T-helper 17 cell (primary cell): ENCODE data around the gene NGFR. TPM values are rescaled to one million over a fixed set of nuclear protein-coding genes. Genes with fewer than 3 reads are reported as not detected.
"Not testable (repeated sequence)": the region's sequence is repeated elsewhere in the genome, so short reads cannot be mapped to it uniquely, and the experiment has no call there.

ENCODE experiments used
- ATAC-seq: fragments of 150-1000 bp; cut with Tn5 transposase; 2 replicates; pipeline ENCODE4 v1.10.0; 2021; ENCODE audit warnings: mild to moderate bottlenecking, moderate library complexity
- DNase-seq, 3 donors: peaks; one replicate each; pipeline versions ENCODE4 v3.0.0 to v3.0.0-alpha.2; 2020 to 2021
- H3K9me3 ChIP-seq: one replicate; pipeline ENCODE4 v1.7.0; 2013; ENCODE audit warnings: low read length, mild to moderate bottlenecking; ENCODE audit not compliant: control insufficient read depth, poor library complexity, severe bottlenecking
- H3K27ac Mint-ChIP-seq: one replicate; pipeline ENCODE4 v1.8.0; 2022; ENCODE audit warnings: mild to moderate bottlenecking, moderate library complexity, mixed read lengths
- H3K27me3 Mint-ChIP-seq: one replicate; pipeline ENCODE4 v1.8.0; 2022; ENCODE audit warnings: mixed read lengths
- H3K36me3 Mint-ChIP-seq: one replicate; pipeline ENCODE4 v1.8.0; 2022; ENCODE audit warnings: low read depth, mixed read lengths
- H3K4me1 Mint-ChIP-seq: one replicate; pipeline ENCODE4 v1.8.0; 2022; ENCODE audit warnings: mild to moderate bottlenecking, mixed read lengths
- H3K4me3 Mint-ChIP-seq: one replicate; pipeline ENCODE4 v1.8.0; 2022; ENCODE audit warnings: mild to moderate bottlenecking, moderate library complexity, mixed read lengths
- total RNA-seq, 4 donors: library from RNA in 2 of 4; stranded (reverse) in 2 of 4; gene quantifications; one replicate each; pipeline ENCODE4 v1.2.3 and lab custom pipeline; 2022 to 2026

The NGFR gene
- total RNA-seq, 2 donors from 2014 or later, result 0.25 to 0.52 TPM

- Mint-ChIP-seq H3K27me3 (peaks cover 60% of the 10 kb centered on the region), H3K27ac (no peak overlapping the region), H3K4me1 (no peaks in the 10 kb centered on the region), H3K36me3 (peaks cover 2% of the 10 kb centered on the region), H3K4me3 (no peak overlapping the region)
- no peak for ATAC-seq
- DNase-seq, result no peak
- H3K9me3 ChIP-seq, result no peaks in the 10 kb centered on the region
Measured at GRCh38 chr17:49530118-49530517, 35.0 kb downstream of the NGFR start.

GRCh38 chr17:49543860-49544259 lies 48.8 kb downstream of the NGFR start:
- H3K4me1 Mint-ChIP-seq, result no peaks in the 10 kb centered on the region
- H3K4me3 Mint-ChIP-seq, result no peak overlapping the region
- DNase-seq (no peak), ATAC-seq (no peak)
- peaks cover 7% of the 10 kb centered on the region for H3K36me3 Mint-ChIP-seq
- no peak overlapping the region for H3K27ac Mint-ChIP-seq
- H3K27me3 Mint-ChIP-seq, result peaks cover 17% of the 10 kb centered on the region
- no peaks in the 10 kb centered on the region for H3K9me3 ChIP-seq

GRCh38 chr17:49545007-49545660 lies 50.0 kb downstream of the NGFR start:
- Mint-ChIP-seq H3K36me3 (peaks cover 7% of the 10 kb centered on the region), H3K4me1 (no peaks in the 10 kb centered on the region), H3K27ac (no peak overlapping the region), H3K4me3 (no peak overlapping the region), H3K27me3 (peaks cover 17% of the 10 kb centered on the region)
- ATAC-seq (no peak), DNase-seq (no peak)
- H3K9me3 ChIP-seq, result no peaks in the 10 kb centered on the region

GRCh38 chr17:49545806-49546545 lies 50.9 kb downstream of the NGFR start:
- no peak overlapping the region for H3K27ac Mint-ChIP-seq
- ATAC-seq (no peak), DNase-seq (no peak)
- no peaks in the 10 kb centered on the region for H3K9me3 ChIP-seq
- H3K36me3 Mint-ChIP-seq, result peaks cover 7% of the 10 kb centered on the region
- H3K4me1 Mint-ChIP-seq, result no peaks in the 10 kb centered on the region
- no peak overlapping the region for H3K4me3 Mint-ChIP-seq
- H3K27me3 Mint-ChIP-seq, result peaks cover 17% of the 10 kb centered on the region

GRCh38 chr17:49546546-49547535 lies 51.7 kb downstream of the NGFR start:
- peaks cover 2% of the 10 kb centered on the region for H3K4me1 Mint-ChIP-seq
- DNase-seq (no peak), ATAC-seq (no peak)
- no peak overlapping the region for H3K4me3 Mint-ChIP-seq
- peaks cover 17% of the 10 kb centered on the region for H3K27me3 Mint-ChIP-seq
- no peaks in the 10 kb centered on the region for H3K9me3 ChIP-seq
- no peak overlapping the region for H3K27ac Mint-ChIP-seq
- peaks cover 7% of the 10 kb centered on the region for H3K36me3 Mint-ChIP-seq

GRCh38 chr17:49547566-49547965 lies 52.5 kb downstream of the NGFR start:
- no peak for DNase-seq
- H3K9me3 ChIP-seq, result no peaks in the 10 kb centered on the region
- H3K36me3 Mint-ChIP-seq, result peaks cover 7% of the 10 kb centered on the region
- H3K4me1 Mint-ChIP-seq, result peaks cover 2% of the 10 kb centered on the region
- H3K4me3 Mint-ChIP-seq, result no peak overlapping the region
- H3K27ac Mint-ChIP-seq, result no peak overlapping the region
- peaks cover 17% of the 10 kb centered on the region for H3K27me3 Mint-ChIP-seq
- no peak for ATAC-seq

- no peak overlapping the region for H3K4me3 Mint-ChIP-seq
- H3K4me1 Mint-ChIP-seq, result peaks cover 2% of the 10 kb centered on the region
- ATAC-seq (no peak), DNase-seq (no peak)
- H3K27ac Mint-ChIP-seq, result no peak overlapping the region
- peaks cover 17% of the 10 kb centered on the region for H3K27me3 Mint-ChIP-seq
- H3K9me3 ChIP-seq, result no peaks in the 10 kb centered on the region
- H3K36me3 Mint-ChIP-seq, result peaks cover 7% of the 10 kb centered on the region
Measured at GRCh38 chr17:49548051-49548505, 53.0 kb downstream of the NGFR start.

GRCh38 chr17:49548506-49549310 lies 53.6 kb downstream of the NGFR start:
- Mint-ChIP-seq H3K27me3 (peaks cover 17% of the 10 kb centered on the region), H3K36me3 (peaks cover 4% of the 10 kb centered on the region), H3K4me1 (peaks cover 2% of the 10 kb centered on the region), H3K4me3 (no peak overlapping the region), H3K27ac (no peak overlapping the region)
- DNase-seq (no peak), ATAC-seq (no peak)
- no peaks in the 10 kb centered on the region for H3K9me3 ChIP-seq

- H3K4me3 Mint-ChIP-seq, result no peak overlapping the region
- no peak for DNase-seq
- ATAC-seq, result no peak
- H3K9me3 ChIP-seq, result no peaks in the 10 kb centered on the region
- H3K27ac Mint-ChIP-seq, result no peak overlapping the region
- peaks cover 1% of the 10 kb centered on the region for H3K36me3 Mint-ChIP-seq
- peaks cover 17% of the 10 kb centered on the region for H3K27me3 Mint-ChIP-seq
- peaks cover 2% of the 10 kb centered on the region for H3K4me1 Mint-ChIP-seq
Measured at GRCh38 chr17:49549311-49549605, 54.2 kb downstream of the NGFR start.

- no peak for DNase-seq
- no peaks in the 10 kb centered on the region for H3K36me3 Mint-ChIP-seq
- H3K27me3 Mint-ChIP-seq, result peaks cover 17% of the 10 kb centered on the region
- no peak overlapping the region for H3K27ac Mint-ChIP-seq
- no peak for ATAC-seq
- H3K9me3 ChIP-seq, result no peaks in the 10 kb centered on the region
- no peak overlapping the region for H3K4me3 Mint-ChIP-seq
- peaks cover 2% of the 10 kb centered on the region for H3K4me1 Mint-ChIP-seq
Measured at GRCh38 chr17:49549691-49550678, 54.9 kb downstream of the NGFR start.

GRCh38 chr17:49550764-49551163 lies 55.7 kb downstream of the NGFR start:
- DNase-seq, H3K4me1 Mint-ChIP-seq, H3K36me3 Mint-ChIP-seq, H3K27ac Mint-ChIP-seq, H3K4me3 Mint-ChIP-seq, H3K9me3 ChIP-seq, ATAC-seq: not testable (repeated sequence)
- peaks cover 17% of the 10 kb centered on the region for H3K27me3 Mint-ChIP-seq
